Measurements from ENCODE around the gene ZNF141.
"Not testable (repeated sequence)": the region's sequence is repeated elsewhere in the genome, so short reads cannot be mapped to it uniquely, and the experiment has no call there.

ZNF141 gene

GRCh38 chr4:385934-386707 lies 48.5 kb downstream of the ZNF141 start:
- no peak for DNase-seq

- no peak for DNase-seq
Observed at GRCh38 chr4:386708-387105, 49.1 kb downstream of the ZNF141 start.

GRCh38 chr4:404006-404405 lies 66.4 kb downstream of the ZNF141 start:
- no peak for DNase-seq

- not testable (repeated sequence) for DNase-seq
Observed at GRCh38 chr4:408321-408720, 70.7 kb downstream of the ZNF141 start.

- no peak for DNase-seq
Observed at GRCh38 chr4:422587-422986, 85.0 kb downstream of the ZNF141 start.

Measured in NCI-H345 (cell line).